HEK293T (cell line): ENCODE results near the gene ANGPTL7.

ENCODE experiments used
- CTCF ChIA-PET: fragments of 350-600 bp; formaldehyde crosslinking; extraction: SDS; loops from one replicate; lab custom pipeline; 2021; ENCODE audit warnings: antibody characterized with exemption, inconsistent platforms; lab: Yijun Ruan, JAX
- POLR2A ChIA-PET: fragments of 350-600 bp; formaldehyde crosslinking; extraction: SDS; loops from one replicate; lab custom pipeline; 2020; ENCODE audit warnings: antibody characterized with exemption, inconsistent platforms; lab: Yijun Ruan, JAX
- DNase-seq: peaks from one replicate; pipeline ENCODE4 v3.0.0; 2012; ENCODE audit warnings: mixed read lengths; ENCODE audit errors: extremely low spot score
- ARNT ChIP-seq: fragments of 450-650 bp; IDR thresholded peaks from 2 replicates; pipeline ENCODE4 v1.6.1; 2017; ENCODE audit warnings: mild to moderate bottlenecking
- BHLHE40 ChIP-seq: fragments of 450-650 bp; IDR thresholded peaks from 2 replicates; pipeline ENCODE4 v1.6.1; 2016; ENCODE audit warnings: mild to moderate bottlenecking, moderate library complexity, borderline replicate concordance
- CTBP1 ChIP-seq: fragments of 450-650 bp; IDR thresholded peaks from 2 replicates; pipeline ENCODE4 v1.6.1; 2016; ENCODE audit warnings: borderline replicate concordance
- ELF4 ChIP-seq: fragments of 450-650 bp; IDR thresholded peaks from 2 replicates; pipeline ENCODE4 v1.6.1; 2017; ENCODE audit warnings: antibody characterized with exemption
- FOXA1 ChIP-seq: fragments of 450-650 bp; IDR thresholded peaks from 2 replicates; pipeline ENCODE4 v1.6.1; 2016; ENCODE audit warnings: mild to moderate bottlenecking
- FOXK2 ChIP-seq: fragments of 450-650 bp; IDR thresholded peaks from 2 replicates; pipeline ENCODE4 v1.6.1; 2016; ENCODE audit warnings: mild to moderate bottlenecking
- FOXM1 ChIP-seq: fragments of 450-650 bp; IDR thresholded peaks from 2 replicates; pipeline ENCODE4 v1.6.1; 2017; ENCODE audit warnings: mild to moderate bottlenecking, borderline replicate concordance
- HDGF ChIP-seq: fragments of 450-650 bp; IDR thresholded peaks from 2 replicates; pipeline ENCODE4 v1.6.1; 2017; ENCODE audit warnings: antibody characterized with exemption, borderline replicate concordance
- L3MBTL2 ChIP-seq: fragments of 450-650 bp; conservative IDR thresholded peaks from 2 replicates; pipeline ENCODE4 v1.6.1; 2016; ENCODE audit warnings: mild to moderate bottlenecking
- LEF1 ChIP-seq: fragments of 450-650 bp; IDR thresholded peaks from 2 replicates; pipeline ENCODE4 v1.6.1; 2017; ENCODE audit warnings: mild to moderate bottlenecking, borderline replicate concordance
- NFRKB ChIP-seq: fragments of 450-650 bp; IDR thresholded peaks from 2 replicates; pipeline ENCODE4 v1.6.1; 2016; ENCODE audit warnings: mild to moderate bottlenecking, moderate library complexity
- PKNOX1 ChIP-seq: fragments of 450-650 bp; IDR thresholded peaks from 2 replicates; pipeline ENCODE4 v1.6.1; 2016
- SP1 ChIP-seq: fragments of 450-650 bp; IDR thresholded peaks from 2 replicates; pipeline ENCODE4 v1.6.1; 2017
- SUZ12 ChIP-seq: fragments of 450-650 bp; IDR thresholded peaks from 2 replicates; pipeline ENCODE4 v1.6.1; 2016; ENCODE audit warnings: mild to moderate bottlenecking
- TARDBP ChIP-seq: fragments of 450-650 bp; IDR thresholded peaks from 2 replicates; pipeline ENCODE4 v1.6.1; 2016
- ZNF384 ChIP-seq: fragments of 450-650 bp; IDR thresholded peaks from 2 replicates; pipeline ENCODE4 v1.6.1; 2016

Gene ANGPTL7

GRCh38 chr1:11237356-11237755 lies 48.2 kb downstream of the ANGPTL7 start:
- ChIA-PET POLR2A (interaction anchor here (1.3 kb wide), 1 partner anchor 25 kb away, joined by 3 read pairs; the partner anchor contains the start of gene MTOR), CTCF (no interaction called here)
- no peak for DNase-seq
- TF ChIP-seq LEF1 = no peak
- TF ChIP-seq L3MBTL2 = no peak
- no peak for TF ChIP-seq FOXM1
- TF ChIP-seq ZNF384 = no peak
- no peak for TF ChIP-seq ARNT
- no peak for TF ChIP-seq BHLHE40
- no peak for TF ChIP-seq HDGF
- no peak for TF ChIP-seq SUZ12
- TF ChIP-seq FOXA1 = no peak
- TF ChIP-seq SP1 = no peak
- no peak for TF ChIP-seq CTBP1
- no peak for TF ChIP-seq ELF4
- TF ChIP-seq NFRKB = no peak
- TF ChIP-seq TARDBP = no peak
- TF ChIP-seq FOXK2 = no peak
- no peak for TF ChIP-seq PKNOX1

GRCh38 chr1:11238311-11238710 lies 49.2 kb downstream of the ANGPTL7 start:
- POLR2A ChIA-PET = interaction anchor here (1.3 kb wide), 1 partner anchor 24 kb away, joined by 3 read pairs; the partner anchor contains the start of gene MTOR
- no peak for TF ChIP-seq FOXM1
- DNase-seq = no peak
- CTCF ChIA-PET = no interaction called here

- no peak for DNase-seq
- POLR2A ChIA-PET = interaction anchor here (3.2 kb wide), 1 partner anchor 17 kb away, joined by 21 read pairs; the partner anchor contains the start of gene MTOR
- CTCF ChIA-PET = interaction anchor here (1.5 kb wide), 1 partner anchor 208 kb away, joined by 4 read pairs; no protein-coding TSS in a partner anchor
- TF ChIP-seq PKNOX1 (no peak), TARDBP (no peak), BHLHE40 (no peak), FOXM1 (no peak), ZNF384 (no peak), SP1 (no peak), L3MBTL2 (no peak), CTBP1 (no peak), FOXK2 (no peak), HDGF (no peak), FOXA1 (no peak), NFRKB (no peak), ARNT (no peak), LEF1 (no peak), SUZ12 (no peak), ELF4 (no peak)
These were observed 56.1 kb downstream of the ANGPTL7 start for GRCh38 chr1:11245248-11245647.
